Body of pancreas (tissue), 4 donors: Measurements from ENCODE around the gene RNU1-1.

ENCODE experiments used
- CTCF ChIP-seq, 7 experiments: fragments of 450-650 bp in 4 of 7; fragments of 200-600 bp in 3 of 7; sonication (generic) in 3 of 7; IDR thresholded peaks; one replicate each; pipeline ENCODE4 v1.5.1; 2016 to 2019; ENCODE audit warnings: antibody characterized with exemption in 7 of 7
- POLR2A ChIP-seq, 3 donors: fragments of 450-650 bp; IDR thresholded peaks; one replicate each; pipeline ENCODE4 v1.6.1; 2016; ENCODE audit warnings: antibody characterized with exemption in 3 of 3, mild to moderate bottlenecking in 2 of 3

GRCh38 chr1:16468558-16468957 lies 45.5 kb downstream of the RNU1-1 start:
- TF ChIP-seq CTCF (IDR thresholded peaks at IDR 0.05) (no peak), POLR2A (IDR thresholded peaks at IDR 0.05) (no peak)
